CD4-positive, alpha-beta T cell (primary cell): ENCODE data around the gene RBFOX1. TPM values are rescaled to one million over a fixed set of nuclear protein-coding genes. Genes with fewer than 3 reads are reported as not detected.

Experiments used
- ATAC-seq: fragments of 200-7000 bp; cut with Tn5 transposase; one replicate; pipeline ENCODE4 v1.10.0; 2022; ENCODE audit warnings: mild to moderate bottlenecking; ENCODE audit not compliant: poor library complexity
- CTCF ChIA-PET: fragments of 350-600 bp; sonication (Branson Sonifier 250); formaldehyde crosslinking; loops from one replicate; lab custom pipeline; 2021; ENCODE audit warnings: antibody characterized with exemption, inconsistent platforms; lab: Charles Lee
- POLR2A ChIA-PET: fragments of 350-600 bp; sonication (Branson Sonifier 250); formaldehyde crosslinking; loops from one replicate; lab custom pipeline; 2021; ENCODE audit warnings: antibody characterized with exemption, inconsistent platforms; lab: Charles Lee
- DNase-seq, 14 experiments: peaks; one replicate each; pipeline ENCODE4 v3.0.0-alpha.2; 2013 to 2020; ENCODE audit warnings: mixed read lengths in 2 of 14
- H3K27ac ChIP-seq, 2 donors: one replicate each; pipeline versions ENCODE4 v1.5.1 to v1.7.0; 2013; ENCODE audit warnings: low read length in 2 of 2, low read depth in 1 of 2, mild to moderate bottlenecking in 1 of 2
- H3K27me3 ChIP-seq, 2 experiments: 1 replicate in 1 of 2; 2 replicates in 1 of 2; pipeline versions ENCODE4 v1.6.1 to v1.7.0; 2013; ENCODE audit warnings: low read length in 2 of 2, control low read depth in 1 of 2, mild to moderate bottlenecking in 1 of 2, moderate library complexity in 1 of 2; ENCODE audit not compliant: insufficient read depth in 2 of 2, control insufficient read depth in 1 of 2
- H3K36me3 ChIP-seq: one replicate; pipeline ENCODE4 v1.6.1; 2013; ENCODE audit warnings: low read length, control low read depth; ENCODE audit not compliant: insufficient read depth
- H3K4me1 ChIP-seq: one replicate; pipeline ENCODE4 v1.6.1; 2013; ENCODE audit warnings: low read length, control low read depth; ENCODE audit not compliant: insufficient read depth
- H3K4me3 ChIP-seq: one replicate; pipeline ENCODE4 v1.5.1; 2013; ENCODE audit warnings: mild to moderate bottlenecking, low read length, moderate library complexity
- H3K9me3 ChIP-seq, 2 experiments: 1 replicate in 1 of 2; 2 replicates in 1 of 2; pipeline versions ENCODE4 v1.6.1 to v1.7.0; 2013; ENCODE audit warnings: low read length in 2 of 2, mild to moderate bottlenecking in 2 of 2, control low read depth in 1 of 2, moderate library complexity in 1 of 2; ENCODE audit not compliant: control insufficient read depth in 1 of 2, insufficient read depth in 1 of 2
- H3K27ac Mint-ChIP-seq: one replicate; pipeline ENCODE4 v1.8.0; 2020; ENCODE audit warnings: mixed read lengths
- H3K27me3 Mint-ChIP-seq: one replicate; pipeline ENCODE4 v1.8.0; 2021; ENCODE audit warnings: mixed read lengths
- H3K36me3 Mint-ChIP-seq: one replicate; pipeline ENCODE4 v1.8.0; 2021; ENCODE audit warnings: low read depth, mixed read lengths
- H3K4me1 Mint-ChIP-seq: one replicate; pipeline ENCODE4 v1.8.0; 2021; ENCODE audit warnings: low read depth, mixed read lengths
- H3K4me3 Mint-ChIP-seq: one replicate; pipeline ENCODE4 v1.8.0; 2020; ENCODE audit warnings: mild to moderate bottlenecking, mixed read lengths
- H3K9me3 Mint-ChIP-seq: one replicate; pipeline ENCODE4 v1.8.0; 2020; ENCODE audit warnings: mixed read lengths
- CTCF ChIP-seq: fragments of 200-600 bp; IDR thresholded peaks from one replicate; pipeline ENCODE4 v1.8.0; 2022; ENCODE audit warnings: antibody characterized with exemption, mild to moderate bottlenecking
- intact Hi-C, 2 experiments: fragments of 100-400 bp; cut with DNase I in 1 of 2; cut with micrococcal nuclease in 1 of 2; formaldehyde crosslinking; loops; one replicate each; pipeline versions ENCODE4 v1.15.1 to v1.9.0; 2023 to 2025; cut with DNase I, micrococcal nuclease
- total RNA-seq, 174 experiments: library from RNA in 2 of 174; stranded (reverse) in 2 of 174; gene quantifications; one replicate each; pipeline ENCODE4 v1.2.3 and lab custom pipeline; 2021 to 2026

The RBFOX1 gene
- total RNA-seq, 2 experiments from 2014 or later, result not detected

DNA sequence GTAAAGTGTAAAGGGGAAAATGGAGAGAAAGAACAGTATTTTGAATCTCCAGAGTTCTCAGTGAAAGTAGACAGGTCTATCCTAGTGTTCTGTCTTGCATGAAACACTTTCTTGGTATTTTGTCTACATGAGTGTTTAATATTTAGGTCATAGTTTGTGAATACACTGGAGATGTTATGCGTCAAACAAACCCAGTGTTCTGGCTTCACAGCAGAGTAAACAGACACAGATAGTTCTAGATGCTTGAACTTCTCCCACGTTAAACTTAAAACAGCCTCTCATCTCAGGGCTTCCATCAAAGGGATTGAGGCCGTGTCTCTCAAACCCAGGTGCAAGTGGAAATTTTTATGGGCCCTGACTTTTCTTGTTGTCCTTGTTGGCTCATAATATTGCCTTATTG, 48.3 kb downstream of the RBFOX1 start:
- CTCF ChIA-PET, result no interaction called here
- no peak overlapping the region for H3K4me3 ChIP-seq
- no peak overlapping the region for H3K27ac ChIP-seq
- ATAC-seq (no peak), DNase-seq (no peak)
- Mint-ChIP-seq H3K4me3 (no peak overlapping the region), H3K9me3 (peaks cover 16% of the 10 kb centered on the region), H3K36me3 (no peaks in the 10 kb centered on the region), H3K4me1 (no peaks in the 10 kb centered on the region), H3K27me3 (no peaks in the 10 kb centered on the region), H3K27ac (no peak overlapping the region)
- intact Hi-C loops, result no loop called here
- no peaks in the 10 kb centered on the region for H3K27me3 ChIP-seq
- peaks cover 0 to 13% of the 10 kb centered on the region in 2 experiments for H3K9me3 ChIP-seq
- H3K4me1 ChIP-seq, result no peaks in the 10 kb centered on the region
- POLR2A ChIA-PET, result no interaction called here
- no peaks in the 10 kb centered on the region for H3K36me3 ChIP-seq
- no peak for TF ChIP-seq CTCF

GRCh38 chr16:7381671-7382070, 49.0 kb downstream of the RBFOX1 start:
- POLR2A ChIA-PET, result no interaction called here

DNA sequence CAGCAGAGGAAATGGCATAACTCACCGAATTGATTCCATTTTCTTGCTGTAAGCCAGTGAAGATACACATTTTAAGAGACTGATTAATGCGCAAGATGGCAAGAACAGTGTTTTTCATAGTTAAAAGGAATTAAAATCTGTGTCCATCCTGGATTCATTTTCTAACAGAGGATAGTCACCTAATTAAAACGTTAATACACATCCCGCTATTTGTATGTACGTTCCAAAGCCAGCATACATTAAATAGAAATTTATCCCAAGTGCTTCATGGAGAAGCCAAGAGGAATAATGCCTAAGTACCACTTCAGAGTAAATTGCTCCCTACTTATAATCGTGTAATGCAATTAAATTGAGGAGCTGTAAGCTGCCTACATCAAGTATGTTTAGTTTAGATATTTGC, 49.9 kb downstream of the RBFOX1 start:
- ATAC-seq (no peak), DNase-seq (no peak)
- Histone ChIP-seq H3K4me1 (no peaks in the 10 kb centered on the region), H3K36me3 (no peaks in the 10 kb centered on the region), H3K27ac (no peak overlapping the region), H3K4me3 (no peak overlapping the region), H3K27me3 (no peaks in the 10 kb centered on the region), H3K9me3 (peaks cover 0 to 14% of the 10 kb centered on the region in 2 experiments)
- no peak for TF ChIP-seq CTCF
- ChIA-PET POLR2A (no interaction called here), CTCF (no interaction called here)
- no peaks in the 10 kb centered on the region for H3K27me3 Mint-ChIP-seq
- intact Hi-C loops, result no loop called here
- H3K36me3 Mint-ChIP-seq, result no peaks in the 10 kb centered on the region
- peaks cover 18% of the 10 kb centered on the region for H3K9me3 Mint-ChIP-seq
- H3K27ac Mint-ChIP-seq, result no peak overlapping the region
- H3K4me1 Mint-ChIP-seq, result no peaks in the 10 kb centered on the region
- no peak overlapping the region for H3K4me3 Mint-ChIP-seq

More at GRCh38 chr16:7381671-7382070, 49.0 kb downstream of the RBFOX1 start:
- Mint-ChIP-seq H3K4me3 (no peak overlapping the region), H3K36me3 (no peaks in the 10 kb centered on the region), H3K4me1 (no peaks in the 10 kb centered on the region), H3K27me3 (no peaks in the 10 kb centered on the region), H3K9me3 (peaks cover 16% of the 10 kb centered on the region), H3K27ac (no peak overlapping the region)
- CTCF ChIA-PET, result no interaction called here
- ATAC-seq (no peak), DNase-seq (no peak)
- intact Hi-C loops, result no loop called here
- Histone ChIP-seq H3K4me3 (no peak overlapping the region), H3K27ac (no peak overlapping the region), H3K36me3 (no peaks in the 10 kb centered on the region), H3K9me3 (peaks cover 0 to 14% of the 10 kb centered on the region in 2 experiments), H3K27me3 (no peaks in the 10 kb centered on the region), H3K4me1 (no peaks in the 10 kb centered on the region)
- TF ChIP-seq CTCF, result no peak
